Measurements from ENCODE around the gene ZNF524.

ZNF524 gene

GRCh38 chr19:55621673-55622231 lies 21.7 kb downstream of the ZNF524 start:
- no peak for DNase-seq

DNA sequence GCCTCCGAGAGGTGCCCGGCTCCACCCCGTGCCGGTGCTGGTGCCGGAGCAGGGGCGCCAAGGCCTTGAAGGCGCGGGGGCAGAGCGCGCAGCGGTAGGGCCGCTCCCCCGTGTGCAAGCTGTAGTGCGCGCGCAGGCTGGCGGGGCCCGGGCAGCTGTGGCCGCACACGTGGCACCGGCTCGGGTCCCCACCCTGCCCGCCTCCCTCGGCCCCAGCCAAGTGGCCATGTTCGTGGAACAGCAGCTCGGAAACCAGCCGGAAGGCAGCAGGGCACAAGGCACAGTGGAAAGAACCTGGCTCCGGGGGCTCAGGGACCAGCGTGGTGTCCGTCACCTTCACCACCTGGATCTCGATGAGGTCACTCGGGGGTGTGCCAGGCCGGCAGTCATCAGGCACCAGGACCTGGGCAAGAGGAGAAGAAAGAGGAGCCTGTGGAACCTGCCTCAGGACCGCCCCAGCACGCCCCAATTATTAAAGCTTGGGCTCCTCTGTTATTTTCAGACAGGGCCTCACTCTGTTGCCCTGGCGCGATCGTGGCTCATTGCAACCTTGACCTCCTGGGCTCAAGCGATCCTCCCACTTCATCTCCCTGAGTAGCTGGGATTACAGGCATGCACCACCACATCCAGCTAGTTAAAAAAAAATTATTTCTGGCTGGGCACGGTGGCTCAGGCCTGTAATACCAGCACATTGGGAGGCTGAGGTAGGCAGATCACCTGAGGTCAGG lies 22.3 kb downstream of the ZNF524 start:
- DNase-seq, result no peak

DNA sequence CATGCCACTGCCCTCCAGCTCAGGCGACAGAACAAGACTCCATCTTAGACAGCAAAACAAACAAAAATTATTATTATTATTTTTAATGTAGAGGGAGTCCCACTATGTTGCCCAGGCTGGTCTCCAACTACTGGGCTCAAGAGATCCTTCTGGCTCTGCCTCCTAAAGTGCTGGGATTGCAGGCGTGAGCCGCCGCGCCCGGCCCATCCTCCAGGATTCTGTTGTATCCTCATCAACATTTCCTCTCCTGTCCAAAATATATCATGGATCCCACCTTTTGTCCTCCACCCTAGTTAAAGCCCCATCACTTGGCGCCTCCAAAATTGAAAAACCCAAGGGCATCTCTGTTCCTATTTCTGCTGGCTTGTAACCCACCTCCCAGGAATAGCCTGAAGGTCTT lies 23.0 kb downstream of the ZNF524 start:
- DNase-seq, result no peak

GRCh38 chr19:55623561-55623960 lies 23.5 kb downstream of the ZNF524 start:
- DNase-seq, result no peak

- DNase-seq, result peak; percentile 95
Measured at GRCh38 chr19:55624109-55625003, 24.3 kb downstream of the ZNF524 start, which contains the start of gene ZNF784. Gene ZNF784, minus strand, starts transcription at chr19:55624566. Its CDS starts 5 bp downstream, at chr19:55624561.

DNA sequence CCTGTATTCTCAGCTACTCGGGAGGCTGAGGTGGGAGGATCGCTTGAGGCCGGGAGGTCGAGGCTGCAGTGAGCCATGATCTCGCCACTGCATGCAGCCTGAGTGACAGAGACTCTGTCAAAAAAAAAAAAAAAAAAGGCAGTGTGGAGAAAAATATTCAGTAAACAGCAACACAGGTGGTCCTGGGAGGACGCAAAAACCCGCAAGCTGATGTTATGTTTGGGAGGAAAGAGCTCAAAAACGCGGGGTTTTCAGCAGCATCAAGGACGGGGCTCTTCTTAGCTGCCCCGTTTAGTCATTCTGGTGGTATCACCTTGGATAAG lies 24.9 kb downstream of the ZNF524 start:
- no peak for DNase-seq

DNA sequence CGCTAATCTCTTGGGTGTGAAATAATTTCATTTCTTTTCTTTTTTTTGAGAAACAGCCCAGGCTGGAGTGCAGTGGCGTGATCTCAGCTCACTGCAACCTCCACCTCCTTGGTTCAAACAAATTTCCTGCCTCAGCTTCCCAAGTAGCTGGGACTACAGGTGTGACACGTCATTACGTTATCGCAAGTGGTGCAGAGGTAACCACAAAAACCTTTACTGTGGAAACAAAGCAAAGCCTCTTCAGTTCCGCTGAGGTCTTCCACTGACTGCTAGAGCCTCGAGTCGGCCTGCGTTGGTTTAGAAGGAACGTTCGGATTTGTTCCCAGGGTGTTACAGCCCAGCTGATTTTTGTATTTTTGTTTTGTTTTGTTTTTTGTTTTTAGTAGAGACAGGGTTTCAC lies 26.3 kb downstream of the ZNF524 start:
- peak; percentile 65 for DNase-seq

GRCh38 chr19:55632463-55632834 lies 32.4 kb downstream of the ZNF524 start:
- peak; percentile 93 for DNase-seq

- no peak for DNase-seq
Measured at GRCh38 chr19:55633861-55634260, 33.8 kb downstream of the ZNF524 start.

- DNase-seq, result no peak
Measured at GRCh38 chr19:55635334-55635717, 35.2 kb downstream of the ZNF524 start.

GRCh38 chr19:55635856-55636440 lies 35.9 kb downstream of the ZNF524 start:
- DNase-seq, result no peak

DNA sequence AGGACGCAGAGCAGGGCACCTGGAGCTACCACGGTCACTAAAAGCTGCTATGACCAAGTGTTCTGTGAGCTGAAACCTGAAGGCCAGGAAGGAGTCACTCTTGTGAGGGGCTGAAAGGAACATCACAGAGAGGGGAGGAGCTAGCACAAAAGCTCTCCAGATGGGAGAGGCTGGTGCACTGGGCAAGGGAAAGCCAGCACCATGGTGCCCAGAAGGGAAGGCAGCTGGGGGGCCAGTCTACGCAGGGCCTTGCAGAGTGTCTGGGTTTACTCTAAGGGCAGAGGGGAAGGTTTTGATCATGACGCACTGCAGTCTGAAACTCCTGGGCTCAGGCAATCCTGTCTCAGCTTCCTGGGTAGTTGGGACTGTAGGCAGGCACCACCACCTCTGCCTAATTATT lies 36.6 kb downstream of the ZNF524 start:
- DNase-seq, result no peak

- DNase-seq, result no peak
Measured at GRCh38 chr19:55637534-55637933, 37.4 kb downstream of the ZNF524 start.

DNA sequence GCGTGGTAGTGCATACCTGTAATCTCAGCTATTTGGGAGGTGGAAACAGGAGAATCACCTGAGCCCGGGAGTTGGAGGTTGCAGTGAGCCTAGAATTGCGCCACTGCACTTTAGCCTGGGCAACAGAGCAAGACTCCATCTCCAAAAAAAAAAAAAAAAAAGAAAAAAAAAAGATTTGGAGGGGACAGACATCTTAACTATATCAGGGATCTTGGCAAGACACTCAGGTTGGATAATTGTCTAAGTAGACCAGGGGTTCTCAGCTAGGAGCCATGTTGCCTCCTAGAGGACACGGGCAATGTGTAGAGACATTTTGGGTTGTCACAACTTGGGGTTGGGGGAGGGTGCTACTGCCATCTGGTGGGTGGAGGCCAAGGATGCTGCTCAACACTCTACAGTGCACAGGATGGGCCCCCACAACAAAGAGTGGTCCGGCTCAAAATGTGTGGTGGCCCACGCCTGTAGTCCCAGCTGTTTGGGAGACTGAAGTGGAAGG lies 38.8 kb downstream of the ZNF524 start:
- DNase-seq, result peak; percentile 81

DNA sequence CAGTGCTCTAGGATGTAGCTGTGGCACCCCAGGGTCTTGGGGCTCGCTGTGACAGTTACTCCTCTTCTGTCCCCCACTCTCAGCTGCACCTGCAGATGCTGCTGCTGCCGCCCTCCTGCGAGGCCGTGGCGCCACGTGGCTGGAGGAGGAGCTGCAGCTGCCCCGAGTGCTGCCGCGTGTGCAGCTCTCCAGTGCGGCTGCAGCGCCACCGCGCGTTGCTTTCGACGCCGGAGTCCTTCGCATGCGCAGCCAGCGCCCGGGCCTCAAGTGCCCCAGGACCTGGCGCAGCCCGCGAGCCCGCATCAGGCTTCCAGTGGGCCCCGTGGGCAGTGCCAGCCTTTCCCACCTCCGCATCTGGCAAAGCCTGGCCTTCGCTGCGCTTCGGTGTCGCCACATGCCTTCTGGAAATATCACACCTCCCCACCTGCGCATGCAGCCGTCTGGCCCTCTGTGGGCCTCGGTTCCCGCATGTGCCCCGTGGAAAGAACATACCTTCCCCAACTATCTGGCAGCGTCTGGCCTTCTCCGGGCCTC lies 40.0 kb downstream of the ZNF524 start:
- DNase-seq, result peak; percentile 87

DNA sequence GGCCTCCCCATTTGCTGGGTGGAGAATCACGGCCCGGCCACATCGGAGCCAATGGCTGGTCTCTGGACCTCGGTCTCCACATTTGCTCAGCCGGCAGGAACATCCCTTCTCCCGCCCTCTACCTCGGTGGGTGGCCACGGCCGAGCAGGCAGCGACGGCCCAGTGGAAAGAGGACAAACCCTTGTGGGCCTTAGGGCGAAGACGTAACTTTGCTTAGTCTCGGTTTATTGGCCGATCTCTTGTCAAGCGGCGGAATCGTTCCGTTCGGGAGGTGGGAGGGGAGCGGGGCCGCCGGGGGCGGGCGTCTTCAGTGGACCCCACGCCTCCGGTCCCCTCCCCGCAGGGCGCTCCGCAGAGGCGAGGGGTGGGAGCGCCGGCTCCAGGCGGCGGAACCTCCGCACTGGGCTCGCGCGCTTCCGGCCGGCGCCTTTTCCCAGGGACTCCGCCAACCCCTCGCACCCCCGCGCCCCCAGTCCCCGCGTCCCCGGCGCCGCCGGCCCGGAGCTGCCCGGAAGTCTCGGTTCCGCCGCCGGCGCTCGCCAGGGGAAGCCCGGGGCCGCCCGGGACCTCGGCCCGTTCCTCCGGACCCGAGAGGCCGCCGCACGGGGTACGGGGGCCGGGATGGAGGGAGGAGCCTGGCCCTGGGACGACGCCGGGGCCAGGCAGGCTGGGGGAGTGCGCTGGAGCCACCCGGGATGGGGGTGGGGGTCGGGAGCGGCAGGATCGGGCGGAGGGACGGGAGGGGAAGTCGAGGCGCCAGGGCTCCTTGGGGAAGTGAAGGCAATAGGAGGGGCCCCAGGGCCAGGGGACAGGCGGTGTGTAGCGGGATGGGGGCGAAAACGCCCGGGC lies 40.7 kb downstream of the ZNF524 start, which contains the start of gene ZNF580:
Gene ZNF580, plus strand, starts transcription at position 426 of the 849 bp plus-strand sequence. CDS start 1,507 bp downstream, outside the sequence.
- DNase-seq, result peak; percentile 75

GRCh38 chr19:55641426-55642152 lies 41.5 kb downstream of the ZNF524 start:
- DNase-seq, result peak; percentile 39

GRCh38 chr19:55642153-55643002 lies 42.3 kb downstream of the ZNF524 start:
- peak; percentile 61 for DNase-seq

DNA sequence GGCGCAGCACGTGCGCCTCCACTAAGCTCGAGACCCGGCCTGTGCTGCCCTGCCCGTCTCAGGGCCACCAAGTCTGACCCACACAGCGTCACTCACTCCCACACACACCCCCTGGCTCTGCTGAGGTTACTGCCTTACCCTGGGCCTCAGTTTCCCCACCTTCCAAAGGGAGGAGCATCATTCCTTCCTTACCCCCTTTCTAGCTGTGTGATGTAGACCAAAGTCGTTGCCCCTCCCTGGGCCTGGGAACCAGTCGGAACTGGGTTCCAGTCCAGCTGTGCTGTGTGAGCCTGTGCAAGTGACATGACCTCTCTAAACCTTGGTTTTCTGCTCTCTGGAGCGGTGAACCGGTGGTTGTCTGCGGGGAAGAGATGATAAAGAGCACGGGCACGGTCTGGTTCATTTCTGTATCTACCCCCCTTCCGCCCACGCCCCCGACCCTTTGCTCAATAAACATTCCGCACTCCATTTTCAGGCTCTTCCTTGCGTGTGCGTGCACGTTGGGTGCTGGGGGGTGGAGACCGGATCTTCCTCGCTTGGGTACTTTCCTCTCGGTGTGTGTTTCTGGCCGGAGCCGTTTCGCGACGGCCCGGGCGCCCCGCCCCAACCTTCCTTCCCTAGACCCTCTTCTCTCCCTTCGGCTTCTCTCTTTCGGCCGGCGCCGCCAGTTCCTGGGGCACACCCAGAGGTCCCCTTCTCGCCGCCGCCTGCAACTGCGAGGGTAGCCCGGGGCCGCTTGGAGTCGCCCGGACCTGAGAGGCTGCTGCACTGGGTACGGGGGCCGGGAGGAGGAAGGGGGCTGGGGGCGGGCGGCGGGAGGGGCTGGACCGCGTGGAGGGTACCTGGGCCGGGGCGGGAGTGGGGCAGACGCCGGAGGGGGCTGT lies 43.2 kb downstream of the ZNF524 start, which contains the start of gene ZNF581:
Gene ZNF581, plus strand, starts transcription at position 647 of the 884 bp plus-strand sequence. CDS start 923 bp downstream, outside the sequence.
- peak; percentile 91 for DNase-seq
